ENCODE results near the gene BCAS1.

BCAS1 gene

GRCh38 chr20:54113566-54113965, 43.2 kb upstream of the BCAS1 start:
- DNase-seq (ENCODE audit: low read depth): no peak
- TF ChIP-seq, protein P1, sequence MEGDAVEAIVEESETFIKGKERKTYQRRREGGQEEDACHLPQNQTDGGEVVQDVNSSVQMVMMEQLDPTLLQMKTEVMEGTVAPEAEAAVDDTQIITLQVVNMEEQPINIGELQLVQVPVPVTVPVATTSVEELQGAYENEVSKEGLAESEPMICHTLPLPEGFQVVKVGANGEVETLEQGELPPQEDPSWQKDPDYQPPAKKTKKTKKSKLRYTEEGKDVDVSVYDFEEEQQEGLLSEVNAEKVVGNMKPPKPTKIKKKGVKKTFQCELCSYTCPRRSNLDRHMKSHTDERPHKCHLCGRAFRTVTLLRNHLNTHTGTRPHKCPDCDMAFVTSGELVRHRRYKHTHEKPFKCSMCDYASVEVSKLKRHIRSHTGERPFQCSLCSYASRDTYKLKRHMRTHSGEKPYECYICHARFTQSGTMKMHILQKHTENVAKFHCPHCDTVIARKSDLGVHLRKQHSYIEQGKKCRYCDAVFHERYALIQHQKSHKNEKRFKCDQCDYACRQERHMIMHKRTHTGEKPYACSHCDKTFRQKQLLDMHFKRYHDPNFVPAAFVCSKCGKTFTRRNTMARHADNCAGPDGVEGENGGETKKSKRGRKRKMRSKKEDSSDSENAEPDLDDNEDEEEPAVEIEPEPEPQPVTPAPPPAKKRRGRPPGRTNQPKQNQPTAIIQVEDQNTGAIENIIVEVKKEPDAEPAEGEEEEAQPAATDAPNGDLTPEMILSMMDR (IDR thresholded peaks at IDR 0.05; ENCODE audit: low read depth, low read length, missing control alignments): no peak
- H3K4me3 ChIP-seq (ENCODE audit: low read depth, low read length): no peak overlapping the region

DNA sequence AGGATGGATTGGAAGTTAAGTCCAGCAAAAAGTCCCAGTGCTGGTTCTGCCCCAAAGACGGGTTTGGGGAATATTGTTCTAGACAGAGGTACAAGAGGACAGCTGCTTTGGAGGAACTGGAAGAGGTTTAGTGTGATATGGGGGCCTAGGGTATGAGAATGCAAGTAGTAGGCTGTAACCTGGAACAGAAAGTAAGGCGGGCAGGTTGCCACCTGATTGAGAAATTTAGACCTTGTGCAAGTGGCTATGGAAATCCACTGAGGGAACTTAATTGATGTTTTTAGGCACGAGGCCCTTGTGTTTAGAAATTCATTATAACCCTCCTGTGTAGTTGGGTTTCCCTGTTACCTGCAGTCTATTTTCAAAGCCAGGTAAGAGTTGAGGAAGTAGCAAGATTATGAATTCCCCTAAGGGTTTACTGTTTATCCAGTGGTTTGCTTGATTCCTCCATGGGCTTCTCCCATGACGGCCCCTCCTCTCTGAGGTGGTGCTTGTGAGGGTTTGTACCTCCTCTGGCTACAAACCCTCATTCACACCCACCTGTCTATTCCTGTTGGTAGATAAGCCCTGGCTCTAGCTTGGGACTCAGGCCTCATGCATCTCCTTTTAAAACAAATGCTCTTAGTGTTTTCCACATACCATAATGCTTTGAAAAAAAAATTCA, 42.0 kb upstream of the BCAS1 start:
- no peak overlapping the region for H3K4me3 ChIP-seq (ENCODE audit: low read depth, low read length)
- TF ChIP-seq, protein P1 (IDR thresholded peaks at IDR 0.05; ENCODE audit: low read depth, low read length, missing control alignments): no peak
- DNase-seq (ENCODE audit: low read depth): no peak

GRCh38 chr20:54111460-54111859, 41.1 kb upstream of the BCAS1 start:
- H3K4me3 ChIP-seq (ENCODE audit: low read depth, low read length): no peak overlapping the region
- no peak for DNase-seq (ENCODE audit: low read depth)
- TF ChIP-seq, protein P1 (IDR thresholded peaks at IDR 0.05; ENCODE audit: low read depth, low read length, missing control alignments): no peak

DNA sequence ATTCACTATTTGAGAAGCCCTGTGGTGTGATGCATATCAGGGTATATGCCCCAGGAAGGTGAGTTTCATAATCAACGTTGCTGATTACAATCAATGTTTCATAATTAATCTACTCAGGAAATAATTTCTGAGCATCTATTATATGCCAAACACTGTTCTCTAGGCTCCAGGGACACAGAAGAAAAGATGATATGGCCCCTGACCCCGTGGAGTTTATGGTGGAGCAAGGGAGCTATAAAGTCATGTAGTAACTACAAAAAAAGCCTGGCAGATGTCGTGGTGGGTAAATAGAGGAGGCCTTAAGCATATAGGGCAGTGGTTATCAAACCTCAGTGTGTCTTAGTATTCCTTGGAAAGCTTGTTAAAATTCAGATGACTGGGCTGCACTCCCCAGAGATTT, 40.1 kb upstream of the BCAS1 start:
- no peak overlapping the region for H3K4me3 ChIP-seq (ENCODE audit: low read depth, low read length)
- no peak for DNase-seq (ENCODE audit: low read depth)
- TF ChIP-seq, protein P1 (IDR thresholded peaks at IDR 0.05; ENCODE audit: low read depth, low read length, missing control alignments): no peak

GRCh38 chr20:54110041-54110440, 39.6 kb upstream of the BCAS1 start:
- no peak overlapping the region for H3K4me3 ChIP-seq (ENCODE audit: low read depth, low read length)
- DNase-seq (ENCODE audit: low read depth): no peak
- TF ChIP-seq, protein P1 (IDR thresholded peaks at IDR 0.05; ENCODE audit: low read depth, low read length, missing control alignments): no peak

- no peak for DNase-seq (ENCODE audit: low read depth)
Observed at GRCh38 chr20:54108817-54109216, 38.4 kb upstream of the BCAS1 start.

DNA sequence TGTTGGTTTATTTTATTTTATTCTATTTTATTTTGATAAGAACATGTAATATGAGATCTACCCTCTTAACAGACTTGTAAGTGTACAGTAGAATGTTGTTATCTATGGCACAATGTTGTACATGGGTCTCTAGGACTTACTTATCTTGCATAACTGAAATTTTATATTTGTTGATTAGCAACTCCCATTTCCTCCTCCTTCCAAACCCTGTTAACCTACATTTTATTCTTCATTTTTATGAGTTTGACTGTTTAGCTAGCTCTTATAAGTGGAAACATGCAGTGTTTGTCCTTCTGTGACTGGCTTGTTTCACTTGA, 37.9 kb upstream of the BCAS1 start:
- TF ChIP-seq, protein P1 (IDR thresholded peaks at IDR 0.05; ENCODE audit: low read depth, low read length, missing control alignments): no peak
- no peak overlapping the region for H3K4me3 ChIP-seq (ENCODE audit: low read depth, low read length)
- no peak for DNase-seq (ENCODE audit: low read depth)

More at GRCh38 chr20:54108817-54109216, 38.4 kb upstream of the BCAS1 start:
- TF ChIP-seq, protein P1 (IDR thresholded peaks at IDR 0.05; ENCODE audit: low read depth, low read length, missing control alignments): no peak
- no peak overlapping the region for H3K4me3 ChIP-seq (ENCODE audit: low read depth, low read length)
